ENCODE measurements around the gene TMEM38B.

Gene TMEM38B

DNA sequence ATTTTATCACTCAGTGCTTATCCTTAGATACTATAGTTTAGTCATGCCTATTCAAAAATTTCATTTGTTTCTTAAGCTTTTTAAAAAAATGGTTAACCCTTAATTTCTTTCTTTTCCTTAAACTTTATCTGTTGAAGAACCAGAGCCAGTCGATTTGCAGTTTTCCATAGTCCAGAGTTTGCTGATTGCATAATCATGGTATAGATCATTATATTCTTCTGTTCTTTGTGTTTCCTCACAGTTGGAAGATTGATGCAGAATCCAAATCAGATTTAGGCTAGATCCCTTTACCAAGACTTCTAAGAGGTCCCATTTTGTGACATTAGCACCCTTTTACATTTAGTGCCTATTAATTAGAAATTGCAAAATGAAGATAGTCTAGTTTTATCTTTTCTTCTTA is 18.0 kb downstream of the TMEM38B start:
- TF ChIP-seq, protein P1, sequence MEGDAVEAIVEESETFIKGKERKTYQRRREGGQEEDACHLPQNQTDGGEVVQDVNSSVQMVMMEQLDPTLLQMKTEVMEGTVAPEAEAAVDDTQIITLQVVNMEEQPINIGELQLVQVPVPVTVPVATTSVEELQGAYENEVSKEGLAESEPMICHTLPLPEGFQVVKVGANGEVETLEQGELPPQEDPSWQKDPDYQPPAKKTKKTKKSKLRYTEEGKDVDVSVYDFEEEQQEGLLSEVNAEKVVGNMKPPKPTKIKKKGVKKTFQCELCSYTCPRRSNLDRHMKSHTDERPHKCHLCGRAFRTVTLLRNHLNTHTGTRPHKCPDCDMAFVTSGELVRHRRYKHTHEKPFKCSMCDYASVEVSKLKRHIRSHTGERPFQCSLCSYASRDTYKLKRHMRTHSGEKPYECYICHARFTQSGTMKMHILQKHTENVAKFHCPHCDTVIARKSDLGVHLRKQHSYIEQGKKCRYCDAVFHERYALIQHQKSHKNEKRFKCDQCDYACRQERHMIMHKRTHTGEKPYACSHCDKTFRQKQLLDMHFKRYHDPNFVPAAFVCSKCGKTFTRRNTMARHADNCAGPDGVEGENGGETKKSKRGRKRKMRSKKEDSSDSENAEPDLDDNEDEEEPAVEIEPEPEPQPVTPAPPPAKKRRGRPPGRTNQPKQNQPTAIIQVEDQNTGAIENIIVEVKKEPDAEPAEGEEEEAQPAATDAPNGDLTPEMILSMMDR (IDR thresholded peaks at IDR 0.05; ENCODE audit: borderline replicate concordance, control extremely low read depth, extremely low read depth, insufficient read depth, missing control alignments), result no peak
- no peak for DNase-seq (ENCODE audit: low spot score)
- in situ Hi-C loops (cut with MboI; ENCODE audit: low sequenced_read_pairs, unreplicated experiment), result loop anchor here (25.0 kb wide), 1 partner anchor 275 kb away; the partner anchor contains the start of gene FSD1L

GRCh38 chr9:105712773-105713172 is 18.4 kb downstream of the TMEM38B start:
- in situ Hi-C loops (cut with MboI; ENCODE audit: low sequenced_read_pairs, unreplicated experiment), result loop anchor here (25.0 kb wide), 1 partner anchor 275 kb away; the partner anchor contains the start of gene FSD1L
- DNase-seq (ENCODE audit: low spot score), result no peak
- TF ChIP-seq, protein P1 (IDR thresholded peaks at IDR 0.05; ENCODE audit: borderline replicate concordance, control extremely low read depth, extremely low read depth, insufficient read depth, missing control alignments), result no peak

- TF ChIP-seq, protein P1 (IDR thresholded peaks at IDR 0.05; ENCODE audit: borderline replicate concordance, control extremely low read depth, extremely low read depth, insufficient read depth, missing control alignments), result no peak
- DNase-seq (ENCODE audit: low spot score), result no peak
- in situ Hi-C loops (cut with MboI; ENCODE audit: low sequenced_read_pairs, unreplicated experiment), result loop anchor here (25.0 kb wide), 1 partner anchor 276 kb away; the partner anchor contains the start of gene FSD1L
Measured at GRCh38 chr9:105713260-105714019, 19.1 kb downstream of the TMEM38B start.

DNA sequence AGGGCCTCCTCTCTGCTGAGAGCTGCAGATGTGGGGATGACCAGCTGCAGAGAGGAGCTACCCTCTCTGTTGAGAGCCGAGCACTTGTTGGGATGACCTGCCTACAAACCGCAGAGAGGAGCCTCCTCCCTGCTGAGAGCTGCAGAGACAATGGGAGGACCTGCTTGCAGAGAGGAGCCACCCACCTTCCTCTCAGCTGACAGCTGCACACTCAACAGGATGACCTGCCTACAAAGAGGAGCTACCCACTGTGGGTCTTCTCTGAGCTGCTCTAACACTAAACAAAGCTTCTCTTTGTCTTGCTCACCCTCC is 19.6 kb downstream of the TMEM38B start:
- no peak for DNase-seq (ENCODE audit: low spot score)
- in situ Hi-C loops (cut with MboI; ENCODE audit: low sequenced_read_pairs, unreplicated experiment), result loop anchor here (25.0 kb wide), 1 partner anchor 277 kb away; the partner anchor contains the start of gene FSD1L
- TF ChIP-seq, protein P1 (IDR thresholded peaks at IDR 0.05; ENCODE audit: borderline replicate concordance, control extremely low read depth, extremely low read depth, insufficient read depth, missing control alignments), result no peak

- in situ Hi-C loops (cut with MboI; ENCODE audit: low sequenced_read_pairs, unreplicated experiment), result loop anchor here (25.0 kb wide), 1 partner anchor 279 kb away; the partner anchor contains the start of gene FSD1L
- TF ChIP-seq, protein P1 (IDR thresholded peaks at IDR 0.05; ENCODE audit: borderline replicate concordance, control extremely low read depth, extremely low read depth, insufficient read depth, missing control alignments), result no peak
- no peak for DNase-seq (ENCODE audit: low spot score)
Measured at GRCh38 chr9:105716146-105716545, 21.8 kb downstream of the TMEM38B start.

GRCh38 chr9:105722099-105722498 is 27.8 kb downstream of the TMEM38B start:
- TF ChIP-seq, protein P1 (IDR thresholded peaks at IDR 0.05; ENCODE audit: borderline replicate concordance, control extremely low read depth, extremely low read depth, insufficient read depth, missing control alignments), result no peak
- DNase-seq (ENCODE audit: low spot score), result no peak
- in situ Hi-C loops (cut with MboI; ENCODE audit: low sequenced_read_pairs, unreplicated experiment), result loop anchor here (25.0 kb wide), 1 partner anchor 285 kb away; the partner anchor contains the start of gene FSD1L

All from GM13976 (cell line).